Right lobe of liver (tissue), 4 donors: ENCODE measurements around the gene PIEZO2.

Experiments
- CTCF ChIP-seq, 4 donors: fragments of 200-600 bp in 3 of 4; fragments of 450-650 bp in 1 of 4; IDR thresholded peaks; one replicate each; pipeline versions ENCODE4 v1.5.1 to v1.8.0; 2016 to 2022; ENCODE audit warnings: antibody characterized with exemption in 4 of 4, mild to moderate bottlenecking in 2 of 4
- POLR2A ChIP-seq: fragments of 450-650 bp; IDR thresholded peaks from one replicate; pipeline ENCODE4 v1.6.1; 2017; ENCODE audit warnings: antibody characterized with exemption, mild to moderate bottlenecking
- donor health status: DM: no; HTN: no; CAD: no.
- donor health status: DM: no; HTN: no; CAD: no.
- donor health status: DM: no; HTN: yes; CAD: no.

GRCh38 chr18:10847907-10848306, 301.5 kb downstream of the PIEZO2 start:
- TF ChIP-seq POLR2A (no peak), CTCF (IDR thresholded peaks at IDR 0.05) (no peak)
